Brain microvascular endothelial cell (primary cell): ENCODE data around the gene SLC8A1.

ENCODE experiments used
- DNase-seq: peaks from one replicate; pipeline ENCODE4 v3.0.0-alpha.2; 2020
- H3K27ac ChIP-seq: fragments of 250-450 bp; sonication (Bioruptor Pico); 2 replicates; pipeline ENCODE4 v1.5.1; 2020; ENCODE audit warnings: mild to moderate bottlenecking, moderate library complexity
- H3K27me3 ChIP-seq: fragments of 250-450 bp; sonication (Bioruptor Pico); replicated peaks from 2 replicates; pipeline ENCODE4 v1.5.1; 2020; ENCODE audit warnings: mild to moderate bottlenecking
- H3K36me3 ChIP-seq: fragments of 250-450 bp; sonication (Bioruptor Pico); replicated peaks from 2 replicates; pipeline ENCODE4 v1.5.1; 2020; ENCODE audit warnings: mild to moderate bottlenecking
- H3K4me3 ChIP-seq: 2 replicates; pipeline ENCODE4 v1.5.1; 2011; ENCODE audit warnings: low read depth, mild to moderate bottlenecking, control low read depth, low read length, moderate library complexity
- CTCF ChIP-seq: IDR thresholded peaks from 2 replicates; pipeline ENCODE4 v1.5.1; 2011; ENCODE audit warnings: low read depth, mild to moderate bottlenecking, moderate library complexity, low read length, control low read depth, inconsistent platforms; ENCODE audit errors: missing control alignments
- in situ Hi-C: cut with HindIII; loops from 2 replicates; pipeline ENCODE4 v1.10.0; 2017; ENCODE audit warnings: low sequenced_read_pairs, low pct_ligation_motif_present

The SLC8A1 gene

GRCh38 chr2:40173276-40173675, 278.6 kb downstream of the SLC8A1 start:
- Histone ChIP-seq H3K27ac (no peak overlapping the region), H3K36me3 (no peaks in the 10 kb centered on the region), H3K27me3 (no peaks in the 10 kb centered on the region), H3K4me3 (no peak overlapping the region)
- in situ Hi-C loops, result no loop called here
- DNase-seq, result no peak
- no peak for TF ChIP-seq CTCF

- Histone ChIP-seq H3K27me3 (no peaks in the 10 kb centered on the region), H3K4me3 (no peak overlapping the region), H3K27ac (no peak overlapping the region), H3K36me3 (no peaks in the 10 kb centered on the region)
- no peak for DNase-seq
- no peak for TF ChIP-seq CTCF
- in situ Hi-C loops, result no loop called here
These were observed 282.0 kb downstream of the SLC8A1 start for GRCh38 chr2:40169856-40170255.

GRCh38 chr2:40169430-40169829, 282.5 kb downstream of the SLC8A1 start:
- no peaks in the 10 kb centered on the region for H3K36me3 ChIP-seq
- in situ Hi-C loops, result no loop called here
- no peak overlapping the region for H3K4me3 ChIP-seq
- H3K27me3 ChIP-seq, result no peaks in the 10 kb centered on the region
- no peak overlapping the region for H3K27ac ChIP-seq
- DNase-seq, result no peak
- no peak for TF ChIP-seq CTCF

GRCh38 chr2:40168546-40168945, 283.3 kb downstream of the SLC8A1 start:
- in situ Hi-C loops, result no loop called here
- no peak for TF ChIP-seq CTCF
- H3K27me3 ChIP-seq, result no peaks in the 10 kb centered on the region
- no peak overlapping the region for H3K4me3 ChIP-seq
- H3K27ac ChIP-seq, result no peak overlapping the region
- no peak for DNase-seq
- H3K36me3 ChIP-seq, result no peaks in the 10 kb centered on the region

GRCh38 chr2:40168032-40168431, 283.9 kb downstream of the SLC8A1 start:
- DNase-seq, result no peak
- Histone ChIP-seq H3K36me3 (no peaks in the 10 kb centered on the region), H3K27me3 (no peaks in the 10 kb centered on the region), H3K27ac (no peak overlapping the region), H3K4me3 (no peak overlapping the region)
- no peak for TF ChIP-seq CTCF
- in situ Hi-C loops, result no loop called here

GRCh38 chr2:40166006-40166405, 285.9 kb downstream of the SLC8A1 start:
- in situ Hi-C loops, result no loop called here
- no peaks in the 10 kb centered on the region for H3K27me3 ChIP-seq
- no peak overlapping the region for H3K27ac ChIP-seq
- DNase-seq, result no peak
- H3K36me3 ChIP-seq, result no peaks in the 10 kb centered on the region
- TF ChIP-seq CTCF, result no peak
- no peak overlapping the region for H3K4me3 ChIP-seq
